Measurements from ENCODE around the gene MZT2A.
"Not testable (repeated sequence)": the region's sequence is repeated elsewhere in the genome, so short reads cannot be mapped to it uniquely, and the experiment has no call there.

GRCh38 chr2:131476363-131476762 is 15.8 kb downstream of the MZT2A start:
- TF ChIP-seq, protein P1, sequence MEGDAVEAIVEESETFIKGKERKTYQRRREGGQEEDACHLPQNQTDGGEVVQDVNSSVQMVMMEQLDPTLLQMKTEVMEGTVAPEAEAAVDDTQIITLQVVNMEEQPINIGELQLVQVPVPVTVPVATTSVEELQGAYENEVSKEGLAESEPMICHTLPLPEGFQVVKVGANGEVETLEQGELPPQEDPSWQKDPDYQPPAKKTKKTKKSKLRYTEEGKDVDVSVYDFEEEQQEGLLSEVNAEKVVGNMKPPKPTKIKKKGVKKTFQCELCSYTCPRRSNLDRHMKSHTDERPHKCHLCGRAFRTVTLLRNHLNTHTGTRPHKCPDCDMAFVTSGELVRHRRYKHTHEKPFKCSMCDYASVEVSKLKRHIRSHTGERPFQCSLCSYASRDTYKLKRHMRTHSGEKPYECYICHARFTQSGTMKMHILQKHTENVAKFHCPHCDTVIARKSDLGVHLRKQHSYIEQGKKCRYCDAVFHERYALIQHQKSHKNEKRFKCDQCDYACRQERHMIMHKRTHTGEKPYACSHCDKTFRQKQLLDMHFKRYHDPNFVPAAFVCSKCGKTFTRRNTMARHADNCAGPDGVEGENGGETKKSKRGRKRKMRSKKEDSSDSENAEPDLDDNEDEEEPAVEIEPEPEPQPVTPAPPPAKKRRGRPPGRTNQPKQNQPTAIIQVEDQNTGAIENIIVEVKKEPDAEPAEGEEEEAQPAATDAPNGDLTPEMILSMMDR (conservative IDR thresholded peaks at IDR 0.05 in 1 of 2, IDR thresholded peaks at IDR 0.05 in 1 of 2; ENCODE audit: low read depth in 1 of 2, low read length in 2 of 2), result not testable (repeated sequence)
- not testable (repeated sequence) for TF ChIP-seq EZH2 (IDR thresholded peaks at IDR 0.05; ENCODE audit: low read length, missing control alignments)
